Esophagus muscularis mucosa (tissue), 4 donors: Measurements from ENCODE around the gene PDXDC1.

Experiments
- EP300 ChIP-seq: sonication (generic); formaldehyde crosslinking; IDR thresholded peaks from one replicate; pipeline ENCODE4 v1.6.1; 2017; ENCODE audit warnings: antibody characterized with exemption
- POLR2A ChIP-seq: fragments of 450-650 bp; IDR thresholded peaks from one replicate; pipeline ENCODE4 v1.6.1; 2017; ENCODE audit warnings: antibody characterized with exemption, moderate library complexity, mild to moderate bottlenecking, low read depth
- POLR2AphosphoS5 ChIP-seq, 2 donors: sonication (generic); formaldehyde crosslinking; IDR thresholded peaks; one replicate each; pipeline ENCODE4 v1.6.1; 2017; ENCODE audit warnings: antibody characterized with exemption in 2 of 2
- TF ChIP-seq, protein P1 (sequence below), 3 experiments: fragments of 200-600 bp in 2 of 3; fragments of 450-650 bp in 1 of 3; sonication (generic) in 2 of 3; IDR thresholded peaks; one replicate each; pipeline ENCODE4 v1.5.1; 2017 to 2019; ENCODE audit warnings: antibody characterized with exemption in 3 of 3, mild to moderate bottlenecking in 2 of 3, moderate library complexity in 1 of 3

DNA sequence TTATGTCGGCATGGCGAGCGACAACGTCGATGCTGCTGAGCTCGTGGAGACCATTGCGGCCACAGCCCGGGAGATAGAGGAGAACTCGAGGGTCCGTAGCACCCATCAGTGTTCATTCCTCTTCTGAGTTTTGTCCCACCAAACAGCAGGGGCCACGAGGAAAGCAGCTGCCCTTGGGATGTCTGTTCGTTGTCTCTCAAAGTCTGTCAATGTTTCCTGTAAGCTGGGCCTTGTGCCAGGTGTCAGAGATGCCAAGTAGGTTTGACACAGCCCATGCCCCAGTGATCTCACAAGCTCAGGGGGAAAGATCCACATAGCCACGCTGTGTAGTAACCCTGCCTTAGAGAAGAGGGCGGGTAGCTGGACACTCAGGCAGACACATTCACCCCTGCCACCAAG, 58.5 kb downstream of the PDXDC1 start:
- TF ChIP-seq, protein P1, sequence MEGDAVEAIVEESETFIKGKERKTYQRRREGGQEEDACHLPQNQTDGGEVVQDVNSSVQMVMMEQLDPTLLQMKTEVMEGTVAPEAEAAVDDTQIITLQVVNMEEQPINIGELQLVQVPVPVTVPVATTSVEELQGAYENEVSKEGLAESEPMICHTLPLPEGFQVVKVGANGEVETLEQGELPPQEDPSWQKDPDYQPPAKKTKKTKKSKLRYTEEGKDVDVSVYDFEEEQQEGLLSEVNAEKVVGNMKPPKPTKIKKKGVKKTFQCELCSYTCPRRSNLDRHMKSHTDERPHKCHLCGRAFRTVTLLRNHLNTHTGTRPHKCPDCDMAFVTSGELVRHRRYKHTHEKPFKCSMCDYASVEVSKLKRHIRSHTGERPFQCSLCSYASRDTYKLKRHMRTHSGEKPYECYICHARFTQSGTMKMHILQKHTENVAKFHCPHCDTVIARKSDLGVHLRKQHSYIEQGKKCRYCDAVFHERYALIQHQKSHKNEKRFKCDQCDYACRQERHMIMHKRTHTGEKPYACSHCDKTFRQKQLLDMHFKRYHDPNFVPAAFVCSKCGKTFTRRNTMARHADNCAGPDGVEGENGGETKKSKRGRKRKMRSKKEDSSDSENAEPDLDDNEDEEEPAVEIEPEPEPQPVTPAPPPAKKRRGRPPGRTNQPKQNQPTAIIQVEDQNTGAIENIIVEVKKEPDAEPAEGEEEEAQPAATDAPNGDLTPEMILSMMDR (IDR thresholded peaks at IDR 0.05): no peak
- TF ChIP-seq POLR2A (no peak), EP300 (no peak), POLR2AphosphoS5 (IDR thresholded peaks at IDR 0.05) (no peak)
